Keratinocyte (primary cell): Measurements from ENCODE around the gene SLC6A5. TPM values are rescaled to one million over a fixed set of nuclear protein-coding genes. Genes with fewer than 3 reads are reported as not detected.

Source experiments
- DNase-seq: peaks from one replicate; pipeline ENCODE4 v3.0.0-alpha.2; 2011; ENCODE audit warnings: low read depth, missing footprints, low spot score
- FAIRE-seq: peaks from 2 replicates; lab custom pipeline; 2011; peaks lifted over from hg19 to GRCh38; lab: Jason Lieb, UNC
- H2AFZ ChIP-seq: 2 replicates; pipeline ENCODE4 v1.6.0; 2012; ENCODE audit warnings: low read length, control low read depth, inconsistent platforms; ENCODE audit not compliant: control insufficient read depth
- H3K27ac ChIP-seq: 2 replicates; pipeline ENCODE4 v1.5.1; 2011; ENCODE audit warnings: low read length; ENCODE audit not compliant: control insufficient read depth, insufficient read depth
- H3K27me3 ChIP-seq: 3 replicates; pipeline ENCODE4 v1.6.0; 2011; ENCODE audit warnings: low read length; ENCODE audit not compliant: control insufficient read depth, insufficient read depth; ENCODE audit errors: extremely low read depth
- H3K36me3 ChIP-seq, 2 experiments: 2 replicates in 1 of 2; 3 replicates in 1 of 2; pipeline ENCODE4 v1.5.1; 2011; ENCODE audit warnings: low read length in 2 of 2, mild to moderate bottlenecking in 1 of 2; ENCODE audit not compliant: control insufficient read depth in 2 of 2, insufficient read depth in 2 of 2; ENCODE audit errors: extremely low read depth in 1 of 2
- H3K4me1 ChIP-seq: 3 replicates; pipeline ENCODE4 v1.5.1; 2011; ENCODE audit warnings: low read length; ENCODE audit not compliant: control insufficient read depth, insufficient read depth; ENCODE audit errors: extremely low read depth
- H3K4me2 ChIP-seq: 3 replicates; pipeline ENCODE4 v1.6.0; 2011; ENCODE audit warnings: low read depth, low read length; ENCODE audit not compliant: control insufficient read depth, insufficient read depth; ENCODE audit errors: extremely low read depth
- H3K4me3 ChIP-seq, 3 experiments: fragments of 200-600 bp in 1 of 3; sonication (generic) in 1 of 3; 2 replicates in 2 of 3; 3 replicates in 1 of 3; pipeline ENCODE4 v1.5.1; 2011 to 2016; ENCODE audit warnings: low read length in 3 of 3, mild to moderate bottlenecking in 3 of 3, control low read depth in 2 of 3, inconsistent platforms in 1 of 3, low read depth in 1 of 3, mixed read lengths in 1 of 3, mixed run types in 1 of 3, moderate library complexity in 1 of 3; ENCODE audit not compliant: control insufficient read depth in 2 of 3, insufficient read depth in 2 of 3; ENCODE audit errors: extremely low read depth in 1 of 3
- H3K79me2 ChIP-seq: 2 replicates; pipeline ENCODE4 v1.6.0; 2012; ENCODE audit warnings: low read length; ENCODE audit not compliant: control insufficient read depth, insufficient read depth
- H3K9ac ChIP-seq: 3 replicates; pipeline ENCODE4 v1.6.0; 2011; ENCODE audit warnings: low read length; ENCODE audit not compliant: control insufficient read depth, insufficient read depth; ENCODE audit errors: extremely low read depth
- H3K9me1 ChIP-seq: 3 replicates; pipeline ENCODE4 v1.6.0; 2011; ENCODE audit warnings: low read length; ENCODE audit not compliant: control insufficient read depth, insufficient read depth; ENCODE audit errors: extremely low read depth
- H3K9me3 ChIP-seq: 2 replicates; pipeline ENCODE4 v1.5.1; 2012; ENCODE audit warnings: low read depth, low read length; ENCODE audit not compliant: control insufficient read depth
- H4K20me1 ChIP-seq: 3 replicates; pipeline ENCODE4 v1.6.0; 2011; ENCODE audit warnings: low read length; ENCODE audit not compliant: control insufficient read depth, insufficient read depth; ENCODE audit errors: extremely low read depth
- CTCF ChIP-seq, 3 experiments: IDR thresholded peaks in 1 of 3; conservative IDR thresholded peaks in 1 of 3; optimal IDR thresholded peaks in 1 of 3; 2 replicates in 2 of 3; 3 replicates in 1 of 3; pipeline versions ENCODE3 to v1.5.1; 2011; ENCODE audit warnings: low read length in 3 of 3, mild to moderate bottlenecking in 3 of 3, moderate library complexity in 2 of 3, control low read depth in 1 of 3, inconsistent platforms in 1 of 3; ENCODE audit not compliant: insufficient read depth in 2 of 3; ENCODE audit errors: extremely low read depth in 1 of 3
- EZH2 ChIP-seq: IDR thresholded peaks from one replicate; pipeline ENCODE4 v1.6.1; 2012; ENCODE audit warnings: inconsistent platforms, mild to moderate bottlenecking, low read length, moderate library complexity
- dilution Hi-C: fragments of 300-500 bp; cut with MboI; formaldehyde crosslinking; loops from one replicate; pipeline ENCODE4 v1.7.0; 2020; ENCODE audit warnings: low sequenced_read_pairs; ENCODE audit not compliant: extremely low pct_ligation_motif_present
- polyA plus RNA-seq, 5 experiments: library from polyadenylated mRNA; depleted of rRNA in 3 of 5; stranded (reverse) in 3 of 5; stranded (forward) in 1 of 5; unstranded in 1 of 5; fragments of >200 nt; gene quantifications; 1 replicate in 1 of 5; 2 replicates in 3 of 5; 3 replicates in 1 of 5; pipeline versions ENCODE4 v1.2.1 to v1.2.3, GENCODE V29; 2011 to 2012; ENCODE audit warnings: missing spikeins in 2 of 5, low read depth in 1 of 5, low replicate concordance in 1 of 5

SLC6A5 gene
- polyA plus RNA-seq, 1 donor (not counting 4 experiments of a cell fraction or from before 2014, with no cell fraction given): not detected

GRCh38 chr11:20640401-20640800 is 41.0 kb downstream of the SLC6A5 start:
- Histone ChIP-seq H3K9ac (no peak overlapping the region), H3K27ac (no peak overlapping the region), H4K20me1 (no peaks in the 10 kb centered on the region), H3K4me2 (no peak overlapping the region), H2AFZ (no peak overlapping the region), H3K4me3 (no peak overlapping the region), H3K36me3 (no peaks in the 10 kb centered on the region), H3K27me3 (peaks cover 9% of the 10 kb centered on the region), H3K9me3 (no peaks in the 10 kb centered on the region), H3K4me1 (no peaks in the 10 kb centered on the region), H3K9me1 (no peaks in the 10 kb centered on the region), H3K79me2 (no peaks in the 10 kb centered on the region)
- FAIRE-seq (no peak), DNase-seq (no peak)
- dilution Hi-C loops: no loop called here
- TF ChIP-seq EZH2 (no peak), CTCF (optimal IDR thresholded peaks at IDR 0.05 in 1 of 3, IDR thresholded peaks at IDR 0.05 in 1 of 3, conservative IDR thresholded peaks at IDR 0.05 in 1 of 3; ENCODE audit: extremely low read depth in 1 of 3, insufficient read depth in 2 of 3, low read length in 3 of 3) (no peak)

GRCh38 chr11:20644360-20644759 is 45.0 kb downstream of the SLC6A5 start:
- Histone ChIP-seq H3K79me2 (no peaks in the 10 kb centered on the region), H2AFZ (no peak overlapping the region), H3K4me2 (no peak overlapping the region), H4K20me1 (no peaks in the 10 kb centered on the region), H3K9me1 (no peaks in the 10 kb centered on the region), H3K36me3 (no peaks in the 10 kb centered on the region), H3K9me3 (no peaks in the 10 kb centered on the region), H3K4me1 (no peaks in the 10 kb centered on the region), H3K9ac (no peak overlapping the region), H3K27me3 (peaks cover 8% of the 10 kb centered on the region), H3K4me3 (no peak overlapping the region), H3K27ac (no peak overlapping the region)
- dilution Hi-C loops: no loop called here
- no peak for TF ChIP-seq CTCF (optimal IDR thresholded peaks at IDR 0.05 in 1 of 3, IDR thresholded peaks at IDR 0.05 in 1 of 3, conservative IDR thresholded peaks at IDR 0.05 in 1 of 3; ENCODE audit: extremely low read depth in 1 of 3, insufficient read depth in 2 of 3, low read length in 3 of 3)
- no peak for TF ChIP-seq EZH2
- DNase-seq: no peak
- FAIRE-seq: no peak
